ENCODE results near the gene PAPSS1.
"Not testable (repeated sequence)": the region's sequence is repeated elsewhere in the genome, so short reads cannot be mapped to it uniquely, and the experiment has no call there.

Gene PAPSS1

DNA sequence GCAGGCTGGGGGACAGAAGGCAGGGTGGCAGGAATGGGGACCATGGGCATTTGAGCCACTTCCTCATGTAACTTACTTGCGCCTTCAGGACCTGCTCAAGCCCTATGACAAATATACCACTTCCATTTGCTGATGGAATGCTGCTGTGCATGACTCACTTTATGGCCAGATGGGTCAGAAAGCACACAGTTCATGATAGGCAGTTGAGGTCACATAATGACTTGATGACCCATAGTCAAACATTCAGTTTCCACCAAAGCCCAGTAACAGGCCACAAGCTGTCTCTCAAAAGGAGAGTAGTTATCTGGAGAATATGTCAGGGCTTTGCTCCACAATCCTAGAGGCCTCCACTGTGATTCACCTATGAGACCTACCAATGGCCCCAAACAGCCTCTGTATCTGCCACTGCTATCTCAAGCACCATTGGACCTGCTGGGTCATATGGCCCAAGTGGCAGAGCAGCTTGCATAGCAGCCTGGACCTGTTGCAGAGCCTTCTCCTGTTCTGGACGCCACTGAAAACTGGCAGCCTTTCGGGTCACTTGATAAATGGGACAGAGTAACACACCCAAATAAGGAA is 5.3 kb upstream of the PAPSS1 start:
- DNase-seq = no peak

DNA sequence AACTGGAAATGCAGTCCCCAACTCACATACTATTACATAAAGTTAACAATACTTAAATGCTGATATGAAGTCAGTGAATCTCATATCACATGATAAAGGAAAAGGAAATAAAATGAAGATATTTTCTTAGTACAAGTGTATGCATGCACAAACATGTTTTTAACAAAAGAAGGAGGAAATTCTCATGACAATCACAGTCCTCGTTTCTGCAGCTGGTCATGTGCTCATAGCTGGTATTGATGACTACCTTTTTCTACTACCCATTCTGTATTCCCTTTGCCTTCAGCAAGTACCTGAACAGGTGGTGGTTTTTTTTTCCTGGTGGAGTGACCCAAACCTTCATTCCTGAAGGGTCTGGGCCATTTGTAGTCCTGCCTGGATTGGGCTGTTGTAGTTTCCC is 3.3 kb upstream of the PAPSS1 start:
- DNase-seq = not testable (repeated sequence)

DNA sequence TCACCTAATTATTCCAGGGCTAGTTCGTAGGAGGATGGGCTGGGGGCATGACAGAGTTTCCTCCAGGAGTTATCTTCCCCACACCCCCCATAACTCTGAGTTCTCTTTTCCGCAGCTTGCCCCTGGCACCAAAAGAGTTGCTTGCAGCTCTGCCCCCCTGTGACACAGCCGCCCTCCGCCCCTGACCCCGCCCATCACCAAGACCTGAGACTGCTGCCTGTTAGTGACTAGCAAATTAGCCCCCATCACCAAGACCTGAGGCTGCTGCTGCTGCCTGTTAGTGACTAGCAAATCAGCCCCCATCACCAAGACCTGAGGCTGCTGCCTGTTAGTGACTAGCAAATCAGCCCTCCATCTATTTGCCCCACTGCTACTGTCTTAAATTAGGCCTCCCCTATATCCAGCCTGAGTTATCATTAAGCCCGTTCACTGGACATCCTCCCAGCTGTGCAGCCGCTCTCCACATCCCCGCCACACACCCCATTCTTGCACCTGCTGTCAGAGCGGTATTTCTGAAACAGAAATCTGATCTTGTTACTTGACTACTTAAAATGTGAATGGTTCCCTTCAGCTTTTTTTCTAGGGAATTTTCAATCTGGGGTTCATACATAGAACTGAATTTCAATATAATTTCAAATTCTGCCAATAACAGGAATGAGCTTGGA is 1.5 kb upstream of the PAPSS1 start:
- no peak for DNase-seq

DNA sequence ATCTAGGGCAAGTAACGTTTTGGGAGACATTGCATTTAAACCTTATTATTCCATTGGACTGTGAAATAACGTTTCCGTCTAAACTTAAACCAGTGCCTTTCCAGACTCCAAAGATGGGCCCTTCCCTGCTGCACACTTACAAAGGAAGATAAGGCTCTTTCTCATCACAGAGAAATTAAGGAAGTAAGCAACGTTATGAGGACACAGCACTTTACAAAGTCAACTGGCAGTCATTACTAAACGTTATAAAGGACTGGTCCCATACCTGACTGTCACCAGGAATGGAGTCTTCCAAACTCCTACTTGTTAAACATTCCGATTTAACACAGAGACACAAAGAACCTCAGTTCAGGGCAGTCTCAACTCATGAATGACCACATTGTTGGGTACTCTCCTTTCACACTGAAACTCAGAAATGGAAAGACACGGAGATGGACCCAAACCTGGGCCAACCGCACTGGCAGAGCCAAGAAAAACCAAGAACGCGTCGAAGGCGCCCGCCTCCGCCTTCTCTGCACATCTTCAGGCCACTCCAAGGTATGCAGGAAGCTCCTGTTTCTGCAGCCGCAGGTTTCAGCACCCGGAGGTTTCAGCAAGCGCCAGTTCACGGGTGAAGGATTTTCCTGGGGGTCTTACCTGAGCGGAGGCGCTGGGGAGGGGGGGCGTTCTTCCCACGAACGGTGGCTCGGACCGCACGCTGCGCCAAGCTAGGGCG is 670 bp downstream of the PAPSS1 start:
- DNase-seq = no peak

DNA sequence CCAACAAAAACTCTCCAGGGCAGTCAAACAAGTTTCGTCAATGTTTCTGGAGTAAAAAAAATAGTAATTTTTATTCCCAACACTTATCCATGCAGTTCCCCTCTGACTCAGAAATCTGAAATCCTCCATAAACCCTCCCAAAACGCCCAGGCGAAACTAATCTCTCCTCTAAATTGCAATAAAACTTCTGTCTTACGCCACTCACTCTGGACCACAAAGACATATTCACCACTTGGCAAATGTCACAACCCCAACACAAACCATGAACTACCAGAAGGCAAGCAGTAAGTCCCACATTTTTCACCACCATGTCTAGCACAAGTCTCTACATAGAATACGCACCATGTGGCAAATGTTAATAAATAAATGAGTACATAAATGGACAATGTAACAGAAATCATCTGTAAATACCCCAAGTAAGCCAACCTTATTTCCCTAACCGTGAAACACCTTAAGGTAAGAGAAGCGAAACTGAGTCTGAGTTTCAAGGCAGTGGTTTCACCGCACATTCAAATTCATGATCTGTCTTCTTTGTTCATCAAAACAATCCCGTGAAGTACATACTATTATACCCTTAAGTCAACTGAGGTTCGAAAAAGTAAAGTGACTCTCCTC is 1.6 kb downstream of the PAPSS1 start:
- DNase-seq = no peak

DNA sequence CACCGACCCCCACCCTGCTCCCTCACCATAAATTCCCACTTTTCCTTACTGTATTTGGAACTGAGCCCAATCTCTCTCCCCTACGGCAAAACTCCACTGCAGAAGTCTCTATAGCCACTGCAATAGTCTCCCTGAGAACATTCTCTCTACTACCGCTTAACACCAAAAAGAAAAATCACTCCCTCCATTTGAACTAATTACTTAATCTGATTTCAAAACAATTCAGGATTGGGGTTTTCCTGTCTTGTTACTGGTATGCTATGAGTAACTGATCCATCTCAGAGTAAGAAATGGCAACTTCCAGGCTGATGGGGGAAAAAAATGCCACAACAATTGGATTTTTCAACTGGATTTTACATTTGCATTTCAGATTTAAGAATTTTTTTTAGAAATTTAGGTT is 5.8 kb downstream of the PAPSS1 start:
- DNase-seq = no peak

DNA sequence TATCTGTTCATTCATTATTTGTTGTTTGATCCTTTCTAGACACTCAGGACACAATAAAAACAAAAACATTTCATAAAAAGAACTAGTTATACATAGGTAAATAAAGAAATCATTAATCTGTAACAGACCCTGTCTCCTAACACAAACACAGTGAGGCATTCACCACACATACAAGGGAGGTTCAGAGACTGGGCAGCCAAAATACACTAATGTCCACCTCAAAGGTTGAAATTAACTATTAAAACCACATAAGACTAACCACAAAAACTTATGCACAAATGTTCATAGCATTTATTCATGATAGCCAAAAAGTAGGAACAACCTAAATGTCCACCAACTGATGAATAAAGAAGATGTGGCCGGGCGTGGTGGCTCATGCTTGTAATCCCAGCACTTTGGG is 7.8 kb downstream of the PAPSS1 start:
- DNase-seq = no peak

DNA sequence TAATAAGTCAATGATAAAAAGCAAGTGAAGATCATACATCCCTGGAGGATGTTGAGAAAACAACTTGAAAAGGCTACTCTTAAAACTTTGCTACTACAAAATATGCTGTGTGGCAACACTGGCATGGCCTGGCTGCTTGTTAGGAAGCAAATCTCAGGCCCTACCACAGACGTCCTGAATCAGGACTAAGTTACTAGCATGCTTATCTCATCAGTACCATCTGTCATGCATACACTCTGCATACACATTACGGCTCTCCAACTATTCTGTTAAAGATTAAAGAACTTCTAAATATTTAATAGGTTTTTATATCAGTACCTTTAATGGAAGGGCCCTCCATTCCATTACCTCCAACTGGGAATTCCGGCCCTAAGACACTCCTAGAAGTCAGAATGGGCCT is 8.2 kb downstream of the PAPSS1 start:
- DNase-seq = no peak

DNA sequence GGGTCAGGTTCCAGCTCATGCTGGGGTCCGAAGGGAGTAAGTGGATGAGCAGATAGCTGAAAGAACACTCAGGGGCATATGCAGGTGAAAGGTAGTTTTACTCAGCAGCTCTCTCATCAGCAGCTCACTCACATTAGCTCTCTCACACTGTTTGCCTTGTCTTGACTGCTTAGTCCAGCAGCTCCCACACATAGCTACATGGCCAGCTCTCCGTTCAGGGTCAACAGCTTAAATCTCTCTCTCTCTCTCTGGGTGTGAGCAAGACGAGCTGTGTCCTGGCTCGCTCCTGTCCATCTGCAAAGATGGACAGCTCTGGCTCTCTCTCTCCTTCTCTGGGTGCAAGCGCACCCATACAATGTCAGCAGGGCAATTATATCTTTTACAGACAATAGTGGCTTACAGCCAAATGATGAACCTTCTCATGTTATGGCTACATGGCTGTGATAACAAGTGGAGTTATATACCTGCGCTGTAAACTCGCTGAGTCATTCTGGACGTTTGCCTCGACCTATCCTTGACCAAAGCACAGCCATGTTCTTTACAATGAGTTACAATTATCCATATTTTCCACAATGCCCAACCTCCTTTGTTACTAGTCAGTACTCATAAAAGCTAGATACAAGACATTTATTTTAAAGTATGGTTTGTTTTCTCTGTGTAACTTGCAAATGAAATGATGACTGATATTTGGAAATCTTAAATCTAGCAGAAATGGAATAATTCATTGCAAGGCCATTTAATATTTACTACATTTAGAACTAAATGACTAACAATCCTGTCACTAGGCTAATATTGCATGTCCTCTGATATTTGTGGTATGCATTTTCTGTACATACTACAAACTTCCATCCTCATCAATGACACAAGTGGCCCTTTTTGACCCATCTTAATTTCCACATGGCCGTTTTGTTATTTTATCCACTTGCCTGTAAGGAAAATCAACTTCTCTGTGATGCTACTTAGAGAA is 9.3 kb downstream of the PAPSS1 start:
- no peak for DNase-seq

DNA sequence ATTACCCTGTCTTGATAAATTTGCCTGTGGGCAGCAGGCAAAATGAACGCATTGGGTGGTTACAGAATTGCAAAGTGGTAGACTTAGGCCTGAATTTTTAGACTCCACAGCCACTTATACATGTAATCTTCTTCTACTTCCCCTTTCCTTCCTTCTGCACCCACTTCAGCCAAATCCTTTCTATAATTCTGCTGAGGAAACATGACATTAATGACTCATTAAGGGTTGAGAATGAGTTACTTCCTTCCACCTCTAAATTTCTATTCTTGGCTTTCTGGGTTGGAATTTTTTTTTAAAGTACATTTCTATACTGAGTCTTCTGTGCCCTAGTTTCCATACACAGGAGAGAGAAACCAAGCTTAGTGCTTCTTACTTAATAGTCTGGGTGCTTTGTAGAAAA is 10.1 kb downstream of the PAPSS1 start:
- no peak for DNase-seq

DNA sequence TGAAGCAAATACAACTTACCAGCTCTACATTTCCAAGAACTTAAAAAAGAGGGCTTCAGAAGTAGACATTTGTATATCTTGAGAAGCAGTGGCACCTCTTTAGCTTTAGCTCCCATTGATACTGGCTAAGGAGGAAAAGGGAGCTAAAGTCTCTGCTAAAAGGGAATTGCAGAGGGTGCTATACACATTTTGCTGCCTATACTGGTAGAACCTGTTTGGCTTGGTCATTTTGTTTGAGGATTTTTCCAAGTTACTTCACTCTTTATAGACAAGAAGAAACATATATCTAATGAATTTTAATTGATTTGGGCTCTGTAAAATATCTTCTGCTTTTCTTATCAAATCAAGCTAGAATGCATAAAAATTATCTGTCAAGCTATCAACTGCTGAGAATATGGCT is 11.8 kb downstream of the PAPSS1 start:
- no peak for DNase-seq

DNA sequence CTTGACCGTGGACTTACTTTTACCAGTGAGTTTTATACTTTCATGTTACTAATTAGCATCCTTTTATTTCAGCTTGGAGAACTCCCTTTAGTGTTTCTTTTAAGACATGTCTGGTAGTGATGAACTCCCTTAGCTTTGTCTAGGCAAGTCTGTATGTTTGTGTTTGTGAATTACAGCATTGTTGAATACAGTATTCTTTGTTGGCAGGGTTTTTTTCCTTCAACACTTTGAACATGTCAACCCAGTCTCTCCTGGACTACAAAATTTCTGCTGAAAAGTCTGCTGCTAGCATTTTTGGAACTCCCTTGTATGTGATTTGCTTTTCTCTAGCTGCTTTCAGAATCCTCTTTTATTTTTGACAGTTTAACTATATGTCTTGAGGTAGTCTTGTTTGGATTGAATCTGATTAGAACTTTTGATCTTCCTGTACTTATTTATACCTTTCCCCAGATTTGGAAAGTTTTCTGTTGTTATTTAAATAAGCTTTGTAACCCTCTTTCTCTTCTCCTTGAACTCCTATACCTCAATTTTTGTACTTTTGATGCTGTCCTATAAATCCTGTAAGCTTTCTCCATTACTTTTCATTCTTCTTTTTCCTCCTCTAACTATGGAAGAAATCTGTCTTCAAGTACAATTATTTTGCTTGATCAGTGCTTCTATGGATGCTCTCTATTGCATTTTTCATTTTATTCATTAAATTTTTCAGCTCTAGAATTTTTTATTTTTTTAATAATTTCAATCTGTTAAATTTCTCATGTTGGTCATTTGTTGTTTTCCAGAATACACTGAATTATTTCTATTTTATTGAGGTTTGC is 14.1 kb downstream of the PAPSS1 start:
- DNase-seq = no peak

DNA sequence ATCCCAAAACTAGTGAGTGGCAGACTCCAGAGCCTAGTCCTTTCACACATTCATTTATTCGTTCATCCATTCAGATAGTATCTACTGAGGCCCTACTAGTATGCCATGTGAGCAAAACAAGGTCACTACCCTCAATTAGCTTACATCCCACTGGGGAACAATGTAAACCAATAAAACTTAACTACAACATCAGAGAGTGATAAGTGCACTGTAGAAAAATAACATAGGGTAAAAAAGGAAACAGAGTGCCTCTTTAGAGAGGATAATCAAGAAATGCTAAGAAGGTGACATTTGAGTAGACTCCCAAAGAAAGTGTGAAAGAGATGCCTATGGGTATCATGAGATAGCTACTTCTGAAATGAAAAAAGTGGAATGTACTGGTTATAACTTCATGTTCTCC is 18.5 kb downstream of the PAPSS1 start:
- no peak for DNase-seq

DNA sequence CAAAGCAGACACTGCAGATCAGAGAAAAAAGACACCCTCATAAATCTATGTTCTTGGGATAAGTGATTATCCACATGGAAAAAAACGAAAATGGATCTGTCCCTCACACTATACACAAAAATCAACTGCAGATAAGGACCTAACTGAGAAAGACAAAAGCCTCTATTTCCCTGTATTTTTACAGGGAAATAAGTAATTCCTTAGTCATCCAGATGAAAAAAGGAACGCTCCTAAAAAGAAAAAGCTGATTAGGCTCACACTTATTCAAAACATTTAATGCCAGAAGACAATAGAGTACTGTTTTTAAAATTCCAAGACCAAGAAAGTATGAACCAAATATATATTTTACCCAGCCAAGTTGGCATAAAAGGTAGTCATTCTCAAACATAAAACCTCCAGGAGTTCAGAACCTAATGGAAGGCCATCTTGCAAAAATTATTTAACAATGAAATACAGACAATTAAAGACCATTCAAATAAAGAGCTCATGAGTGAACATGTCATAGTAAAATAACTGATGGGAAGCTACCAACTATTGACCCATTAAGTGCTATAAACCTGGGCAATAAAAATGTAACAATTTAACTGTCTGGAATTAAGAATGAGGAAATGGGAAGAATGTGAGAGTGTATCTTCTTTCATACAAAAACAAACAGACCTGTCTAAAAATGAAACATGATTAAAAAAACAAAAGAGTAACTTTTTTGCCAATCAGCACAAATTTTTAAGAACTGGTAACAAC is 20.4 kb downstream of the PAPSS1 start:
- DNase-seq = no peak

DNA sequence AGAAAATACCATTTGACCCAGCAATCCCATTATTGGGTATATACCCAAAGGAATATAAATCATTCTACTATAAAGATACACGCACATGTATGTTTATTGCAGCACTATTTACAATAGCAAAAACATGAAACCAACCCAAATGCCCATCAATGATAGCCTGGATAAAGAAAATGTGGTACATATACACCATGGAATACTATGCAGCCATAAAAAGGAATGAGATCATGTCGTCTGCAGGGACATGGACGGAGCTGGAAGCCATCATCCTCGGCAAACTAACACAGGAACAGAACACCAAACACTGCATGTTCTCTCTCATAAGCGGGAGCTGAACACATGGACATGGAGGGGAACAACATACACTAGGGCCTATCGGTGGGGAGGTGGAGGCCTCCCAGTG is 23.8 kb downstream of the PAPSS1 start:
- DNase-seq = not testable (repeated sequence)

DNA sequence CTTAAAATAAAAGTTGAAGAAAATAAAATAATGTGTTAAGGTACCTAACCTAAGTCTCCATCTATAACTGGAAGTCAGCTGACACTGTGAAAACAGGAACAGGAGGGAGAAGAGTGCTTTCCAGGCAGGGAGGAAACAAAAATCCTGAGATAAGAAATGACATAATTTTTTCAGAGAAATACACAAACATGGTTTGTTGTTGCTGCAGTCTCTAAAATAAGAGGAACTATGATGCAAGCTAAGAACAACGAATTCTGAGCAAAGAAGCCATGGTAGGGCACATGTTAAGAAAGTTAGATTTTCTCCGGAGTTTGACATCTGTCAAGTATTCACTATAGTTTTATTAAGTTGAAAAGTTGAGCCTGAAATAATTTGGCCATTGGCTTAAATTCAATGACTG is 26.9 kb downstream of the PAPSS1 start:
- no peak for DNase-seq

DNA sequence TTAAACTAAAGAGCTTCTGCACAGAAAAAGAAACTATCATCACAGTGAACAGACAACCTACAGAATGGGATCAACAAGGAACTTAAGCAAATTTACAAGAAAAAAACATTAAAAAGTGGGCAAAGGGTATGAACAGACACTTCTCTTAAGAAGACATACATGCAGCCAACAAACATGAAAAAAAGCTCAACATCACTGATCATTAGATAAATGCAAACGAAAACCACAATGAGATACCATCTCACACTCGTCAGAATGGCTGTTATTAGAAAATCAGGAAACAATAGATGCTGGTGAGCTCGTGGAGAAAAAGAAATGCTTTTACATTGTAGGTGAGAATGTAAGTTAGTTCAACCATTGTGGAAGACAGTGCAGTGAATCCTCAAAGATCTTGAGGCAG is 27.8 kb downstream of the PAPSS1 start:
- DNase-seq = no peak

DNA sequence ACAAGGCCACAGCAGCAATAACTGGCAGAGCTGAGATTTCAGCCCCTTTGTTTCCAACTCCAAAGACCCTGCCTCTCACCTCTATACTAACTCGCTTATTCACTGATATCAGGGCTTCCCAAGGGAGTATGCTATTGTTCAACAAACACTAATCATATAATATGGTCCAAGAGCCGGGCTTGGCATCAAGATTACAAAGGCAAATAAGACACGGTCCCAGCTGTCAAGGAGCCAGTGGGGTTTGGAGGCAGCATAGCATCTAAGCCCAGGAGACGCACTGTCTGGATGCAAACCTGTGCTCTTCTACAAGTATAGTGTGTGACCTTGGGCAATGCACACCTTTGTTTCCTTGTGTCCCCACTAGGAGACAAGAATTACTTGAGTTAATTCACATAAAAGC is 28.7 kb downstream of the PAPSS1 start:
- DNase-seq = no peak

DNA sequence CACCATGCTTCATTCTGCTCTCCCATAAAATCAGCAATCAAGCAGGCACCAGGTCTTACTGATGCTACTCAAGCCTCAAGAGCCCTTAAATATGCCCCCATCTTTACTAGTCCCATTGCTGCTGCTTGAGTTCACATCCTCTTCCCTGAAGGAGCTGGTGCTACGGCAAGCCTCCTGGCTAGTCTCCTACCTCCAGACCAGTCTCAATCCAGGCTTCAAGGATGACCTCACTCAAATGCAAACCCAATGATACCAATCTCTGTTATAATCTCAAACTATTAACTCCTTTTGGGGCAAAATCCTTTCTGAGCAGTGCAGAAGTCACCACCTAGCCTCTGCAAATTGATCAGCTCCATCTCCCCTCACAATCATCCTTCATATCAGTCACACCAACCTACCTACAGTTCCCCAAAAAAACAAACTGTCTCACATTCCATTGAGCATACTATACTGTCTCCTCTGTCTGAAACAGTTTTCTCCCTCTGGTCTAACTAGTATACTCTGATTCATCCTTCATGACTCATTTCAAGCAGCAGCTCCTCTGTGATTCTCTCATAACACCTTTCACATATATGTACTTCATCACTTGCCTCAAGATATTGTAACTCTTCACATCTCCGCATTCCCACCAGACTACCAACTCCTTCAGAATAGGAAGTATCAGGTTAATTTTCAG is 30.0 kb downstream of the PAPSS1 start:
- DNase-seq = no peak

DNA sequence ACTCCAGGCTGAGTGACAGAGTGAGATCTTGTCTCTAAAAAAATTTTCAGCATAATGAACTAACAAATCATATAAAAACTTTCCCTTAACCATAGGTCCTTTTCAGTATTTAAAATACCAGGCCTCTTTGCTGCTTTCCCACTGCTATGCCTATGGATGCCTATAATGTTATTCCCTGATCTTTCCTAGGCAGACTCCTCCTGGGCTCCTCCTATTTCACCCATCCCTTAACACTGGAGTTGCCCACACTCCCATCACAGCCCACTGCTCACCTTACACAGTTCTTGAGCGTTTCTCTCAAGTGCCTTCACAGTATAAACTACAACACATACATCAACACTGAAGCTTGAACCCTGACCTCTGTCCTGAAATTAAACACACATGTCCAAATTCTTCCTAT is 31.6 kb downstream of the PAPSS1 start:
- no peak for DNase-seq

DNA sequence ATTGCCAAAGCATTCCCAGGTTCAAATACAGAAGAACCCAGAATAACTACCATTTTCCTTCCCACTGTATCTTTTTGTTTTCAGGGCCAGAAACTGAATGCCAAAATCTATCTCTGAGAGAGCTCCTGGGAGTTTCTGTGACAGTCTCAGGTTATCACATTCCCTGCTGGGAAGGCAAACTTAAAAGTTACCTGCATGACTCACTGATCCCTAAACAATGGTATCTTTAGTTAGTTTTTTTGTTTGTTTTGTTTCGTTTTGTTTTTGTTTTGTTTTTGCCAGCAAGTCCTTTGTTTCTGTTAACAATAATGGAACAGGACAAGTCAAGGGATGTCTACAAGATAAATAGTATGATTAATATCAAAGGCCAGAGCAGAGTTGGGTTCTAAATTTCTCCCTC is 34.3 kb downstream of the PAPSS1 start:
- no peak for DNase-seq
